ENCODE data around the gene VPS16.
"Not testable (repeated sequence)": the region's sequence is repeated elsewhere in the genome, so short reads cannot be mapped to it uniquely, and the experiment has no call there.

VPS16 gene

GRCh38 chr20:2874456-2874855 is 33.9 kb downstream of the VPS16 start:
- no peak for TF ChIP-seq GATA1 (IDR thresholded peaks at IDR 0.05; ENCODE audit: low read depth, low read length)
- TF ChIP-seq POLR2A (IDR thresholded peaks at IDR 0.05; ENCODE audit: low read length), result no peak
- DNase-seq, result peak; percentile 32 to 50

GRCh38 chr20:2875690-2876203 is 35.2 kb downstream of the VPS16 start:
- TF ChIP-seq POLR2A (IDR thresholded peaks at IDR 0.05; ENCODE audit: low read length), result no peak
- TF ChIP-seq GATA1 (IDR thresholded peaks at IDR 0.05; ENCODE audit: low read depth, low read length), result no peak
- no peak for DNase-seq

DNA sequence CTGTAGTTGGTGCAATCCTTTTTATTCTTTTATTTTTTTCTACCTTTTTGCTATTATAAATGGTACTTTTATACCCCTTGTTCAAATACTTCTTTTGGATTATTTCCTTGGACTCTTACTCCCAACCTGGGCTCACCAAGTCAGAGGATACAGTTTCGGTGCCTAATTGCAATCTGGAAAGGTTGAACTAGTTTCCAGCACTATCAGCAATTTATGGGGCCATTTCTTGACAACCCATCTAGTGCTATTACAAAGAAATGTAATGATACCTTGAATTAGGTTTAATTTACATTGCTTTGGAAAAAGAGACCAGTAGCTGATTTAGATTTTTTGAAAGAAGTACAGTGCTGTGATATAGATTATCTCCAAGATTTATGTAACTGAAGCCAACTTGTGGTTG is 38.0 kb downstream of the VPS16 start:
- TF ChIP-seq GATA1 (IDR thresholded peaks at IDR 0.05; ENCODE audit: low read depth, low read length) (no peak), POLR2A (IDR thresholded peaks at IDR 0.05; ENCODE audit: low read length) (no peak)
- no peak for DNase-seq

DNA sequence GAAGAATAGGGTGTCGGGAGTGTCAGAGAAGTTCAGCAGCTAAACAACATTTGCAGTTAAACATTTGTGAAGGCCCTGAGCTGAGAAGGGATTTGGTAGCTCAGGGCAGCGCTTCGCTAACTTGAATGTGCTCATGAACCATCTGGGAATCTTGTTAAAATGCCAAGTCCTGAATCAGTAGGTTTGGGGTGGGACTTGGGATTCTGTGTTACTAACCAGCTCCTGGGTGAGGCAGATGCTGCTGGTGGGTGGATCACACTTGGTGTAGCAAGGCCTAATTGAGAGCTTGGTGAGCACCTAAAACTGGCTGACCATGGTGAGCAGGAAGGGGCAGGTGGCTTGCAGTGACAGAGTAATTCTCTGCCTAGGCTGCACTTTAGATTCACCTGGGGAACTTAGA is 38.6 kb downstream of the VPS16 start:
- TF ChIP-seq POLR2A (IDR thresholded peaks at IDR 0.05; ENCODE audit: low read length), result no peak
- TF ChIP-seq GATA1 (IDR thresholded peaks at IDR 0.05; ENCODE audit: low read depth, low read length), result no peak
- DNase-seq, result no peak

DNA sequence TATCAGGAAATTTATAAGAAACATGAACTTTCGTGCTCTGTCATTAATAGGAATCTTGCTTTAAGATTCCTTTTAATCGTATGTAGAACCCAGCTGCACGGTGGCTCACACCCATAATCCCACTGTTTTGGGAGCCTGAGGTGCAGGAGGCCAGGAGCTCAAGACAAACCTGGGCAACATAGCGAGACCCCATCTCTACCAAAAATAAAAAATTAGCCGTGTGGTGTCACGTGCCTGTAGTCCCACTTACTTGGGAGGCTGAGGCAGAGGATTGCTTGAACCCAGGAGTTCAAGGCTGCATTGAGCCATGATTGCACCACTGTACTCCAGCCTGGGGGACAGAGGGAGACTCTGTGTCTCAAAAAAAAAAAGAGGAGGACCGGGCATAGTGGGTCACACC is 40.1 kb downstream of the VPS16 start:
- DNase-seq, result no peak
- no peak for TF ChIP-seq GATA1 (IDR thresholded peaks at IDR 0.05; ENCODE audit: low read depth, low read length)
- no peak for TF ChIP-seq POLR2A (IDR thresholded peaks at IDR 0.05; ENCODE audit: low read length)

- no peak for DNase-seq
- no peak for TF ChIP-seq GATA1 (IDR thresholded peaks at IDR 0.05; ENCODE audit: low read depth, low read length)
- no peak for TF ChIP-seq POLR2A (IDR thresholded peaks at IDR 0.05; ENCODE audit: low read length)
These were observed 43.4 kb downstream of the VPS16 start for GRCh38 chr20:2883726-2884637.

DNA sequence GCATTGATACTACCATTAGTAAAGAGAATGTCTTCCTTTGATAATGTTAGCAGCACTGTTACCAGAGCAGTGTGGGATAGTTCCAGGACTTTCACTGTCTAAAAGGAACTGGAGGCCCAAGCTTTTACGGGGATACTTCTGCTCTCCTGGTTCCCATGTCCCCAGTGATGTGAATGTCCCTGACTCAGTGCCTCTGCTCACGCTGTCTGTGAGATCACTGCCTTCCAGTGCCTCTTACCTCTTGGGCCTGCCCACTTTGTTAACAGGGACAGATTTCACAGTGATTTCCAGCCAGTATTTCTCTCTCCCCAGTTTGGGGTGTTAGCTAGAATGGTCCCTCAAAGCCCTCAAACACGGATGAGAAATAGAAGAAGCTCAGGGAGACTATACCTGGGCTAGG is 47.2 kb downstream of the VPS16 start:
- DNase-seq, result no peak
- no peak for TF ChIP-seq POLR2A (IDR thresholded peaks at IDR 0.05; ENCODE audit: low read length)
- TF ChIP-seq GATA1 (IDR thresholded peaks at IDR 0.05; ENCODE audit: low read depth, low read length), result no peak

GRCh38 chr20:2888224-2888955 is 47.8 kb downstream of the VPS16 start:
- no peak for DNase-seq
- no peak for TF ChIP-seq GATA1 (IDR thresholded peaks at IDR 0.05; ENCODE audit: low read depth, low read length)
- no peak for TF ChIP-seq POLR2A (IDR thresholded peaks at IDR 0.05; ENCODE audit: low read length)

GRCh38 chr20:2889209-2889608 is 48.7 kb downstream of the VPS16 start:
- no peak for DNase-seq
- TF ChIP-seq GATA1 (IDR thresholded peaks at IDR 0.05; ENCODE audit: low read depth, low read length), result no peak
- TF ChIP-seq POLR2A (IDR thresholded peaks at IDR 0.05; ENCODE audit: low read length), result no peak

- no peak for DNase-seq
- TF ChIP-seq GATA1 (IDR thresholded peaks at IDR 0.05; ENCODE audit: low read depth, low read length), result no peak
- TF ChIP-seq POLR2A (IDR thresholded peaks at IDR 0.05; ENCODE audit: low read length), result no peak
These were observed 49.3 kb downstream of the VPS16 start for GRCh38 chr20:2889797-2890196.

DNA sequence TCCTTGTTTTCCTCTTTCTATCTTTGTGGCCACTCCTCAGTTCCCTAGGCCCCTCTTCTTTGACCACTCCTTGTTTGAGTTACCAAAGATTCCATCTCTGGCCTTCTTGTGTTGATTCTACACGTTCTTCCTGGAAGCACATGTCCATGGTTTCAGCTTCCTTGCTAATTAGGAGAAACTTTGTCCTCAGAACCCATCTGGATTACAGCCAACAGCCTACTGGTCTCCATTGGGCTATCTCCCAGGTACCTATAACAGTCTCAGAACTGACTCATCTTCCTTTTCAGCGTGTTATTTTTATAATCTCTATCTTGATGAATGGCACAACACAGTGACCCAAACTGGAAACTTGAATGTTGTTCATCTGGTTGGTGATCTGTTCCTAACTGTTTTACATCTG is 50.2 kb downstream of the VPS16 start:
- peak; percentile 33 to 48 for DNase-seq
- no peak for TF ChIP-seq POLR2A (IDR thresholded peaks at IDR 0.05; ENCODE audit: low read length)
- TF ChIP-seq GATA1 (IDR thresholded peaks at IDR 0.05; ENCODE audit: low read depth, low read length), result no peak

GRCh38 chr20:2891343-2891742 is 50.8 kb downstream of the VPS16 start:
- no peak for TF ChIP-seq POLR2A (IDR thresholded peaks at IDR 0.05; ENCODE audit: low read length)
- no peak for TF ChIP-seq GATA1 (IDR thresholded peaks at IDR 0.05; ENCODE audit: low read depth, low read length)

DNA sequence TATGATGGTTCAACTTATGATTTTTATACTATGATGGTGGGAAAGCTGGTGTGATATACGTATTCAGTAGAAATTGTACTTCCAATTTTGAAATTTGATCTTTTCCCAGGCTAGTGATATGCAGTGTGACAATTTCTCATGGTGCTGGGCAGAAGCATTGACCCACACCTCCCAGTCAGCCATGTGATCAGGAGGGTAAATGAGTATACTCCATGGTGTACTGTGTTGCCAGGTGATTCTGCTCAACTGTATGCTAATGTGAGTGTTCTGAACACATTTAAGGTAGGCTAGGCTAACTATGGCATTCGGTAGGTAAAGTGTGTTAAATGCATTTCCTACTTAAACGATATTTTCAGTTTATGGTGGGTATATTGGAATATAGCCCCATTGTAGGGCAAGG is 51.8 kb downstream of the VPS16 start:
- TF ChIP-seq POLR2A (IDR thresholded peaks at IDR 0.05; ENCODE audit: low read length) (no peak), GATA1 (IDR thresholded peaks at IDR 0.05; ENCODE audit: low read depth, low read length) (no peak)
- no peak for DNase-seq

More at GRCh38 chr20:2891343-2891742, 50.8 kb downstream of the VPS16 start:
- peak; percentile 26 to 55 for DNase-seq

DNA sequence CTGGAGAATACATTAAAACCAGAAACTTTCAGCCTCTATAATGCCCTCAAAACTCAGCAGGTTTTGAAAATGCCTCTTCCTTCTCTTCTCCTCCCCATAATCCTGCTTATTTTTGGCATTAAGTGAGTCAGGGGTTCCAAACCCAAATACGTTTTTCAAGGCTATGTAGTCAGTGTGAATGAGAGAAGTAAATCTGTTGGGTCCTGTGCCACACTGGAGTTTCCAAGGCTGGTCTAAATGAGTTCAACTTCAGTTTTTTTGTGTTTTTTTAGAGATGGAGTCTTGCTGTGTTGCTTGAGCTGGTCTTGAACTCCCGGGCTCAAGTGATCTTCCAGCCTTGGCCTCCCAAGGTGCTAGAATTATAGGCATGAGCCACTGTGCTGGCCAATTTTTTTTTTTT is 53.7 kb downstream of the VPS16 start:
- TF ChIP-seq GATA1 (IDR thresholded peaks at IDR 0.05; ENCODE audit: low read depth, low read length) (no peak), POLR2A (IDR thresholded peaks at IDR 0.05; ENCODE audit: low read length) (no peak)
- DNase-seq, result no peak

- DNase-seq, result not testable (repeated sequence)
These were observed 54.6 kb downstream of the VPS16 start for GRCh38 chr20:2895154-2895553.
